OCI-LY3 (cell line): Measurements from ENCODE around the gene CFAP46.
"Not testable (repeated sequence)": the region's sequence is repeated elsewhere in the genome, so short reads cannot be mapped to it uniquely, and the experiment has no call there.

Source experiments
- H2AFZ ChIP-seq: fragments of 200-600, 300-600 bp; shearing (Covaris generic); 2 replicates; pipeline ENCODE4 v1.6.0; 2014; ENCODE audit warnings: antibody characterized with exemption, low read depth, low read length
- H3K27ac ChIP-seq: fragments of 200-600, 300-600 bp; sonication (generic); 2 replicates; pipeline ENCODE4 v1.5.1; 2014; ENCODE audit warnings: mild to moderate bottlenecking, low read length, moderate library complexity, mixed read lengths
- H3K27me3 ChIP-seq: fragments of 200-600, 300-600 bp; sonication (generic); 2 replicates; pipeline ENCODE4 v1.6.1; 2014; ENCODE audit warnings: low read depth, low read length, mixed read lengths
- H3K36me3 ChIP-seq: fragments of 200-600, 300-600 bp; sonication (generic); replicated peaks from 2 replicates; pipeline ENCODE3; 2014; ENCODE audit warnings: low read depth, low read length, mixed read lengths
- H3K4me1 ChIP-seq: fragments of 300-600, 200-600 bp; sonication (generic); 2 replicates; pipeline ENCODE4 v1.6.1; 2014; ENCODE audit warnings: low read length, mixed read lengths
- H3K4me2 ChIP-seq: fragments of 200-600, 300-600 bp; sonication (generic); 2 replicates; pipeline ENCODE4 v1.6.1; 2014; ENCODE audit warnings: low read length, mixed read lengths
- H3K4me3 ChIP-seq: fragments of 300-600, 200-600 bp; sonication (generic); 2 replicates; pipeline ENCODE4 v1.5.1; 2014; ENCODE audit warnings: antibody characterized with exemption, mild to moderate bottlenecking, low read length, moderate library complexity
- H3K79me2 ChIP-seq: fragments of 300-600, 200-600 bp; shearing (Covaris generic); 2 replicates; pipeline ENCODE4 v1.6.1; 2014; ENCODE audit warnings: mild to moderate bottlenecking, low read length, mixed read lengths
- H3K9ac ChIP-seq: fragments of 300-600, 200-600 bp; shearing (Covaris generic); 2 replicates; pipeline ENCODE4 v1.6.0; 2014; ENCODE audit warnings: mild to moderate bottlenecking, low read length, moderate library complexity
- H3K9me3 ChIP-seq: fragments of 200-600, 300-600 bp; shearing (Covaris generic); 2 replicates; pipeline ENCODE4 v1.6.1; 2014; ENCODE audit warnings: low read length, mixed read lengths; ENCODE audit not compliant: insufficient read depth
- H4K20me1 ChIP-seq: fragments of 200-600, 300-600 bp; sonication (generic); 2 replicates; pipeline ENCODE4 v1.6.1; 2016; ENCODE audit warnings: low read length, mixed read lengths; ENCODE audit not compliant: insufficient read depth
- CTCF ChIP-seq: fragments of 200-600, 300-600 bp; sonication (generic); IDR thresholded peaks from 2 replicates; pipeline ENCODE4 v1.5.1; 2014; ENCODE audit warnings: antibody characterized with exemption, low read length, low read depth
- EZH2phosphoT487 ChIP-seq: fragments of 200-600 bp; shearing (Covaris generic); IDR thresholded peaks from 2 replicates; pipeline ENCODE4 v1.6.1; 2018; ENCODE audit warnings: antibody characterized with exemption, mixed run types, low read depth

The CFAP46 gene

GRCh38 chr10:132793871-132794849 lies 148.2 kb downstream of the CFAP46 start:
- no peak overlapping the region for H3K4me3 ChIP-seq
- no peaks in the 10 kb centered on the region for H3K36me3 ChIP-seq
- H3K27ac ChIP-seq = no peak overlapping the region
- H2AFZ ChIP-seq = no peak overlapping the region
- no peaks in the 10 kb centered on the region for H4K20me1 ChIP-seq
- no peaks in the 10 kb centered on the region for H3K9me3 ChIP-seq
- no peaks in the 10 kb centered on the region for H3K27me3 ChIP-seq
- H3K4me2 ChIP-seq = no peak overlapping the region
- no peaks in the 10 kb centered on the region for H3K79me2 ChIP-seq
- H3K9ac ChIP-seq = no peak overlapping the region
- TF ChIP-seq EZH2phosphoT487 = no peak
- TF ChIP-seq CTCF = no peak
- no peaks in the 10 kb centered on the region for H3K4me1 ChIP-seq

- Histone ChIP-seq H3K4me2 (no peak overlapping the region), H4K20me1 (no peaks in the 10 kb centered on the region), H3K79me2 (no peaks in the 10 kb centered on the region), H3K4me1 (no peaks in the 10 kb centered on the region), H3K9me3 (no peaks in the 10 kb centered on the region), H3K27ac (no peak overlapping the region), H2AFZ (no peak overlapping the region), H3K9ac (no peak overlapping the region), H3K4me3 (no peak overlapping the region), H3K27me3 (no peaks in the 10 kb centered on the region), H3K36me3 (no peaks in the 10 kb centered on the region)
- TF ChIP-seq EZH2phosphoT487 (no peak), CTCF (no peak)
These were observed 149.2 kb downstream of the CFAP46 start for GRCh38 chr10:132793213-132793612.

- Histone ChIP-seq H2AFZ (no peak overlapping the region), H3K4me3 (no peak overlapping the region), H3K27ac (no peak overlapping the region), H3K9me3 (no peaks in the 10 kb centered on the region), H3K27me3 (no peaks in the 10 kb centered on the region), H4K20me1 (no peaks in the 10 kb centered on the region), H3K4me1 (no peaks in the 10 kb centered on the region), H3K9ac (no peak overlapping the region), H3K36me3 (no peaks in the 10 kb centered on the region), H3K79me2 (no peaks in the 10 kb centered on the region), H3K4me2 (no peak overlapping the region)
- TF ChIP-seq EZH2phosphoT487 (no peak), CTCF (no peak)
These were observed 149.6 kb downstream of the CFAP46 start for GRCh38 chr10:132792796-132793195.

- not testable (repeated sequence) for H3K36me3 ChIP-seq, H4K20me1 ChIP-seq, H3K79me2 ChIP-seq, H3K9ac ChIP-seq, H3K27me3 ChIP-seq, H3K4me1 ChIP-seq, H3K9me3 ChIP-seq, H2AFZ ChIP-seq, H3K4me3 ChIP-seq, H3K4me2 ChIP-seq, H3K27ac ChIP-seq
These were observed 150.3 kb downstream of the CFAP46 start for GRCh38 chr10:132792099-132792498.
